ENCODE measurements around the gene CYTIP. TPM values are rescaled to one million over a fixed set of nuclear protein-coding genes. Genes with fewer than 3 reads are reported as not detected.
"Not testable (repeated sequence)": the region's sequence is repeated elsewhere in the genome, so short reads cannot be mapped to it uniquely, and the experiment has no call there.

CYTIP gene
- total RNA-seq, 1 experiment from 2014 or later = 97.7 TPM

GRCh38 chr2:157376041-157376440 is 67.8 kb downstream of the CYTIP start:
- no peak for DNase-seq
- H3K79me2 ChIP-seq (ENCODE audit: low read length) = no peaks in the 10 kb centered on the region
- no peak overlapping the region for H3K4me2 ChIP-seq (ENCODE audit: low read depth, low read length, poor library complexity, severe bottlenecking)
- no peak overlapping the region for H2AFZ ChIP-seq (ENCODE audit: low read length)
- no peak overlapping the region for H3K9ac ChIP-seq (ENCODE audit: low read length)
- H3K9me3 ChIP-seq (ENCODE audit: low read length) = peaks cover 3% of the 10 kb centered on the region; the same call in 1 of the 2 replicates
- H3K4me3 ChIP-seq (ENCODE audit: low read length) = no peak overlapping the region
- H3K36me3 ChIP-seq (ENCODE audit: insufficient read depth, low read length) = no peaks in the 10 kb centered on the region
- H3K4me1 ChIP-seq (ENCODE audit: low read length) = no peaks in the 10 kb centered on the region
- no peaks in the 10 kb centered on the region for H3K27me3 ChIP-seq (ENCODE audit: low read length)
- H4K20me1 ChIP-seq (ENCODE audit: insufficient read depth, low read depth, low read length) = no peaks in the 10 kb centered on the region
- H3K9me2 ChIP-seq (replicated peaks; ENCODE audit: insufficient read depth, low read length) = no peaks in the 10 kb centered on the region
- no peak overlapping the region for H3K27ac ChIP-seq (ENCODE audit: low read length)

DNA sequence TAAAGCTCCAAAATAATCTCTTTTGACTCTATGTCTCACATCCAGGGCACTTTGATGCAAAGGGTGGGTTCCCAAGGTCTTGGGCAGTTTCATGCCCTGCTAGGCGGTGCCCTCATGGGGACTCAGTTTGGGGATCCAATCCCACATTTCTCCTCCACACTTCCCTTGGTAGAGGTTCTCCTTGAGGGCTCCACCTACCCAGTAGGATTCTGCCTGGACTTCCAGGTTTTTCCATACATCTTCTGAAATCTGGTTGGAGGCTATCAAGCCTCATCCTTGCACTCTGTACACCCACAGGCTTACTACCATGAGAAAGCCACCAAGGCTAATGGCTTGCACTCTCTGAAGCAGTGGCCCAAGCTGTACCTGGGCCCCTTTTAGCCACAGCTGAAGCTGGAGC is 68.5 kb downstream of the CYTIP start:
- Histone ChIP-seq H3K9me3 (ENCODE audit: low read length) (peaks cover 3% of the 10 kb centered on the region; the same call in 1 of the 2 replicates), H3K9ac (ENCODE audit: low read length) (no peak overlapping the region), H3K36me3 (ENCODE audit: insufficient read depth, low read length) (no peaks in the 10 kb centered on the region), H3K27me3 (ENCODE audit: low read length) (no peaks in the 10 kb centered on the region), H3K27ac (ENCODE audit: low read length) (no peak overlapping the region), H2AFZ (ENCODE audit: low read length) (no peak overlapping the region), H3K79me2 (ENCODE audit: low read length) (no peaks in the 10 kb centered on the region), H3K4me2 (ENCODE audit: low read depth, low read length, poor library complexity, severe bottlenecking) (no peak overlapping the region), H3K4me1 (ENCODE audit: low read length) (no peaks in the 10 kb centered on the region), H4K20me1 (ENCODE audit: insufficient read depth, low read depth, low read length) (no peaks in the 10 kb centered on the region), H3K4me3 (ENCODE audit: low read length) (no peak overlapping the region), H3K9me2 (replicated peaks; ENCODE audit: insufficient read depth, low read length) (no peaks in the 10 kb centered on the region)
- no peak for DNase-seq

DNA sequence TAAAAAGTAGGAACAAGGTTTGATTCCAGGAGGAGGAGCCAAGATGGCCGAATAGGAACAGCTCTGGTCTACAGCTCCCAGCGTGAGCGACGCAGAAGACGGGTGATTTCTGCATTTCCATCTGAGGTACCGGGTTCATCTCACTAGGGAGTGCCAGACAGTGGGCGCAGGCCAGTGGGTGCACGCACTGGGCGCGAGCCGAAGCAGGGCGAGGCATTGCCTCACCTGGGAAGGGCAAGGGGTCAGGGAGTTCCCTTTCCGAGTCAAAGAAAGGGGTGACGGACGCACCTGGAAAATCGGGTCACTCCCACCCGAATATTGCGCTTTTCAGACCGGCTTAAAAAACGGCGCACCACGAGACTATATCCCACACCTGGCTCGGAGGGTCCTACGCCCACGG is 75.4 kb downstream of the CYTIP start:
- not testable (repeated sequence) for H3K79me2 ChIP-seq (ENCODE audit: low read length); H3K9ac ChIP-seq (ENCODE audit: low read length); H3K27ac ChIP-seq (ENCODE audit: low read length); H3K27me3 ChIP-seq (ENCODE audit: low read length); H3K9me3 ChIP-seq (ENCODE audit: low read length); H3K9me2 ChIP-seq (replicated peaks; ENCODE audit: insufficient read depth, low read length); DNase-seq; H3K4me2 ChIP-seq (ENCODE audit: low read depth, low read length, poor library complexity, severe bottlenecking); H3K36me3 ChIP-seq (ENCODE audit: insufficient read depth, low read length); H4K20me1 ChIP-seq (ENCODE audit: insufficient read depth, low read depth, low read length); H2AFZ ChIP-seq (ENCODE audit: low read length); H3K4me3 ChIP-seq (ENCODE audit: low read length); H3K4me1 ChIP-seq (ENCODE audit: low read length)

GRCh38 chr2:157367704-157368103 is 76.2 kb downstream of the CYTIP start:
- H3K9me2 ChIP-seq (replicated peaks; ENCODE audit: insufficient read depth, low read length) = no peaks in the 10 kb centered on the region
- H3K9me3 ChIP-seq (ENCODE audit: low read length) = no peaks in the 10 kb centered on the region

More at GRCh38 chr2:157367704-157368103, 76.2 kb downstream of the CYTIP start:
- Histone ChIP-seq H2AFZ (ENCODE audit: low read length) (no peak overlapping the region), H3K9ac (ENCODE audit: low read length) (no peak overlapping the region), H3K4me3 (ENCODE audit: low read length) (no peak overlapping the region), H3K27me3 (ENCODE audit: low read length) (no peaks in the 10 kb centered on the region), H3K36me3 (ENCODE audit: insufficient read depth, low read length) (no peaks in the 10 kb centered on the region), H4K20me1 (ENCODE audit: insufficient read depth, low read depth, low read length) (no peaks in the 10 kb centered on the region), H3K27ac (ENCODE audit: low read length) (no peak overlapping the region), H3K4me1 (ENCODE audit: low read length) (no peaks in the 10 kb centered on the region), H3K4me2 (ENCODE audit: low read depth, low read length, poor library complexity, severe bottlenecking) (no peak overlapping the region), H3K79me2 (ENCODE audit: low read length) (no peaks in the 10 kb centered on the region)
- DNase-seq = no peak

Other genes with a start within 250 kb of the CYTIP start
- not detected in 2 replicates for gene GALNT5, start 186.4 kb downstream of the CYTIP start, total RNA-seq (2014; rRNA removed; shearing (Covaris generic); ENCODE audit: low replicate concordance)
- gene ERMN, start 118.3 kb downstream of the CYTIP start, total RNA-seq (2014; rRNA removed; shearing (Covaris generic); ENCODE audit: low replicate concordance) = 5.8 and 8.2 TPM in 2 replicates
- gene ACVR1C, start 184.8 kb upstream of the CYTIP start, total RNA-seq (2014; rRNA removed; shearing (Covaris generic); ENCODE audit: low replicate concordance) = not detected in 2 replicates